Testis (tissue), 3 donors: ENCODE data around the gene SPIRE2. TPM values are rescaled to one million over a fixed set of nuclear protein-coding genes. Genes with fewer than 3 reads are reported as not detected.

Experiments used
- DNase-seq: peaks from one replicate; pipeline ENCODE4 v3.0.0-alpha.2; 2019
- H3K27ac ChIP-seq, 2 donors: fragments of 200-600 bp; sonication (generic); one replicate each; pipeline ENCODE4 v1.5.1; 2019
- H3K27me3 ChIP-seq: fragments of 200-600 bp; sonication (generic); one replicate; pipeline ENCODE4 v1.5.1; 2019
- H3K36me3 ChIP-seq: fragments of 200-600 bp; sonication (generic); one replicate; pipeline ENCODE4 v1.5.1; 2017; ENCODE audit warnings: low read depth; ENCODE audit errors: missing control alignments
- H3K4me1 ChIP-seq: fragments of 200-600 bp; sonication (generic); one replicate; pipeline ENCODE4 v1.5.1; 2019
- H3K4me3 ChIP-seq, 2 donors: fragments of 200-600 bp; sonication (generic); one replicate each; pipeline ENCODE4 v1.5.1; 2017 to 2019
- H3K9me3 ChIP-seq: fragments of 200-600 bp; sonication (generic); one replicate; pipeline ENCODE4 v1.5.1; 2017
- CTCF ChIP-seq, 3 experiments: fragments of 450-650 bp in 2 of 3; fragments of 200-600 bp in 1 of 3; sonication (generic) in 1 of 3; IDR thresholded peaks; one replicate each; pipeline ENCODE4 v1.5.1; 2016 to 2019; ENCODE audit warnings: antibody characterized with exemption in 3 of 3, mild to moderate bottlenecking in 2 of 3, moderate library complexity in 1 of 3
- POLR2A ChIP-seq: fragments of 450-650 bp; IDR thresholded peaks from one replicate; pipeline ENCODE4 v1.6.1; 2017; ENCODE audit warnings: antibody characterized with exemption, mild to moderate bottlenecking, moderate library complexity
- WGBS, 2 donors: methylation state at CpG; one replicate each; pipeline ENCODE4 v1.1.5; 2018; 5-methylcytosine and 5-hydroxymethylcytosine counted together
- intact Hi-C: fragments of 100-400 bp; cut with DNase I; formaldehyde crosslinking; loops from one replicate; pipeline ENCODE4 v1.15.1; 2023; ENCODE audit warnings: low total_unique reads
- polyA plus RNA-seq: library from polyadenylated mRNA; stranded (reverse); fragments of 350-450 nt; fragmentation: Illumina TruSeq; extraction: RNeasy Lipid Tissue Mini Kit (QIAGEN cat#74804); gene quantifications from one replicate; pipeline ENCODE4 v1.2.3, GENCODE V29; 2014; ENCODE audit warnings: low read depth, low replicate concordance; ENCODE audit not compliant: insufficient read depth
- total RNA-seq, 2 donors: library from RNA; depleted of rRNA; stranded (reverse); fragments of >200 nt; gene quantifications; one replicate each; pipeline ENCODE4 v1.2.3, GENCODE V29; 2016

SPIRE2 gene
- total and polyA plus RNA-seq, 3 donors from 2014 or later, result 11.5 to 31.3 (median 20.9) TPM

DNA sequence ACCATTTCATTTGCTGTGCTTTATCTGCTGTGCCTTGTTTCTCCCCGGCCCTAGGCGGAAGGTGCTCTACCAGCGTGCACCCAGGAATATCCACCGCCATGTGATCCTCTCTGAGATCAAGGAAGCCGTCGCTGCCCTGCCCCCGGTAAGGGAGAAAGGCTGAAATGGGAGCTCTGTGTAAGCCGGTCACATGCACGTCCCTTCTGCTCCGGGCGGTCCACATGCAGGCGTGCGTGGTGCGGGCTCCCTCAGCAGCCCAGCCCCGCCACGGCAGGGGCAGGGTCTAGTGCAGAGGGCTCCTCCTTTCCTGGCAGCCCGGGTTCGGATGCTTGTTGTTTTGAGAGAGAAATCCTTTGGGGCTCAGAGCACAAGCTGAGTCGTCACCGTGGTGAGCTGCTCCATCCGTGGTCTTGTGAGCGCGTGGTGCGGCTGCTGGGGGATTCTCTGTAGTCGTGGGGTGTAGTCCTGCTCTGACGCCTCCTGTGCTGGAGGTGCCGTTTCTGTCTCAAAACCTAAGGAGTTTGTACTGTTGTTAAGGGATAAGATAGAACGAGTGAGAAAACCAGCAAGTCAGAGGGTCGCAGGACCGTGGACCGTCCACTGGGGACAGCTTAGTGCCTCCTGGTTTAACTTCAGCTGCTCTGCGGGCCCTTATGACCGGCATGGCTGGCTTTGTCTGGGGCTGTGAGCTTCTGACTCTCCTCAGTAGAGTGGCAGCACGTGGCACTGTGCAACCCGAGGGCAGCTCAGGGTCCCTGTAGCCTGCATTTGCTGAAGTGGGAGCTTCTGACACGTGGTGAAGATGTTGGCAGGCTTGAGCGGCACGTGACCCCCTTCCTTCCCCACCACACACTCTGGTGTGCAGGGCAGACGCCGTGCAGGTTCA lies 78.1 kb downstream of the SPIRE2 start:
- H3K27ac ChIP-seq, result no peak overlapping the region
- DNase-seq, result no peak
- TF ChIP-seq CTCF (IDR thresholded peaks at IDR 0.05) (no peak), POLR2A (no peak)
- H3K36me3 ChIP-seq, result no peaks in the 10 kb centered on the region
- H3K4me3 ChIP-seq, result no peak overlapping the region
- no peaks in the 10 kb centered on the region for H3K9me3 ChIP-seq
- no peaks in the 10 kb centered on the region for H3K27me3 ChIP-seq
- WGBS, 2 donors, result 97% methylated on average over 35 to 40 of the region's 40 CpGs
- H3K4me1 ChIP-seq, result peaks cover 7% of the 10 kb centered on the region
- intact Hi-C loops, result no loop called here

DNA sequence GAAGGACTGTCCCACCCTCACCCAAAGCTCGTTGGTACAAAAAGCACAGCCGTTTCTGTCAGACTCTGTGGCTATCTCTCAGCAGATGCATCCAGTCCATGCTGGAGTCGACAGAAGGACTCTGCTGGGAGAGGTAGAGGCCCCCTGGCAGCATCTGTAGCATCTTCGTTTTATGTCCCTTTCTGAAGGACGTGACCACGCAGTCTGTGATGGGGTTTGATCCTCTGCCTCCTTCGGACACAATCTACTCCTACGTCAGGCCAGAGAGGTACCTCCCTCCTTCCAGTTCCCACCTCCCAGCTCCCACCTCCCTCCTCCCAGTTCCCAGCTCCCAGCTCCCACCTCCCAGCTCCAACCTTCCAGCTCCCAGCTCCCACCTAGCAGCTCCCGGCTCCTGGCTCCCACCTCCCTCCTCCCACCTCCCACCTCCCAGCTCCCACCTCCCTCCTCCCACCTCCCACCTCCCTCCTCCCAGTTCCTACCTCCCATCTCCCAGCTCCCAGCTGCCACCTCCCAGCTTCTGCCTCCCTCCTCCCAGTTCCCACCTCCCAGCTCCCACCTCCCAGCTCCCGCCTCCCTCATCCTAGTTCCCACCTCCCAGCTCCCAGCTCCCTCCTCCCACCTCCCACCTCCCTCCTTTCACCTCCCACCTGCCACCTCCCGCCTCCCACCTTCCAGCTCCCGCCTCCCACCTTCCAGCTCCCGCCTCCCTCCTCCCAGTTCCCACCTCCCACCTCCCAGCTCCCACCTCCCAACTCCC lies 79.0 kb downstream of the SPIRE2 start:
- DNase-seq, result no peak
- WGBS, 2 donors, result 89 to 93% methylated on average over 13 of the region's 13 CpGs
- Histone ChIP-seq H3K4me3 (no peak overlapping the region), H3K36me3 (no peaks in the 10 kb centered on the region), H3K4me1 (peaks cover 7% of the 10 kb centered on the region), H3K27me3 (no peaks in the 10 kb centered on the region), H3K9me3 (no peaks in the 10 kb centered on the region), H3K27ac (no peak overlapping the region)
- intact Hi-C loops, result no loop called here
- TF ChIP-seq POLR2A (no peak), CTCF (IDR thresholded peaks at IDR 0.05) (no peak)

GRCh38 chr16:89908236-89908635 lies 80.0 kb downstream of the SPIRE2 start:
- H3K36me3 ChIP-seq, result no peaks in the 10 kb centered on the region
- WGBS, 2 donors, result 88 to 92% methylated on average over 4 of the region's 4 CpGs

More at GRCh38 chr16:89908236-89908635, 80.0 kb downstream of the SPIRE2 start:
- DNase-seq, result no peak
- Histone ChIP-seq H3K4me3 (no peak overlapping the region), H3K27ac (no peak overlapping the region), H3K4me1 (peaks cover 7% of the 10 kb centered on the region), H3K27me3 (no peaks in the 10 kb centered on the region), H3K9me3 (no peaks in the 10 kb centered on the region)
- intact Hi-C loops, result no loop called here
- TF ChIP-seq CTCF (IDR thresholded peaks at IDR 0.05) (no peak), POLR2A (no peak)
